VCaP (cell line): Measurements from ENCODE around the gene TEKT2.

Experiments used
- H3K27ac ChIP-seq: fragments of 450-650 bp; 2 replicates; pipeline ENCODE4 v1.5.1; 2017
- TF ChIP-seq, protein P1 (sequence below): fragments of 450-650 bp; conservative IDR thresholded peaks from 2 replicates; pipeline ENCODE4 v1.5.1; 2017; ENCODE audit warnings: mild to moderate bottlenecking, moderate library complexity

The TEKT2 gene

DNA sequence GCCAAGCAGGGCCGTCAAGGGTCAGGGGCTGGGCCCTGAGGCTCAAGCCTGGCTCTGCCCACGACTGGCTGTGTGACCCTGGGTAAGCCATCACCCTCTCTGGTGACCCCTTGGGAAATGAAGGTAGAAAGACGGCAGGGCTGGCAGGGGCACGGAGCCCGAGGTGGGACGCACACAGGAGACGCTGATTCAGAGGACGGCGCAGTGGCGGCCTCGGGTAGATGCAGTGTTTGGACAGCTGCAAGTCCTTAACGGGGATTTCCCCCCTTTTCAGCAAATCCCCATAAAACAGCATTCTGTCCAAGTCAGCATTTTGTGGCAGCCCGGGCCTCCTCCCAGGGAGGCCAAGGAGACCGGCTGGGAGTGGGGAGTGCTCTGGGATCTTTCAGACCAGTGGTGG lies 24.4 kb downstream of the TEKT2 start:
- TF ChIP-seq, protein P1, sequence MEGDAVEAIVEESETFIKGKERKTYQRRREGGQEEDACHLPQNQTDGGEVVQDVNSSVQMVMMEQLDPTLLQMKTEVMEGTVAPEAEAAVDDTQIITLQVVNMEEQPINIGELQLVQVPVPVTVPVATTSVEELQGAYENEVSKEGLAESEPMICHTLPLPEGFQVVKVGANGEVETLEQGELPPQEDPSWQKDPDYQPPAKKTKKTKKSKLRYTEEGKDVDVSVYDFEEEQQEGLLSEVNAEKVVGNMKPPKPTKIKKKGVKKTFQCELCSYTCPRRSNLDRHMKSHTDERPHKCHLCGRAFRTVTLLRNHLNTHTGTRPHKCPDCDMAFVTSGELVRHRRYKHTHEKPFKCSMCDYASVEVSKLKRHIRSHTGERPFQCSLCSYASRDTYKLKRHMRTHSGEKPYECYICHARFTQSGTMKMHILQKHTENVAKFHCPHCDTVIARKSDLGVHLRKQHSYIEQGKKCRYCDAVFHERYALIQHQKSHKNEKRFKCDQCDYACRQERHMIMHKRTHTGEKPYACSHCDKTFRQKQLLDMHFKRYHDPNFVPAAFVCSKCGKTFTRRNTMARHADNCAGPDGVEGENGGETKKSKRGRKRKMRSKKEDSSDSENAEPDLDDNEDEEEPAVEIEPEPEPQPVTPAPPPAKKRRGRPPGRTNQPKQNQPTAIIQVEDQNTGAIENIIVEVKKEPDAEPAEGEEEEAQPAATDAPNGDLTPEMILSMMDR: no peak
- no peak overlapping the region for H3K27ac ChIP-seq

DNA sequence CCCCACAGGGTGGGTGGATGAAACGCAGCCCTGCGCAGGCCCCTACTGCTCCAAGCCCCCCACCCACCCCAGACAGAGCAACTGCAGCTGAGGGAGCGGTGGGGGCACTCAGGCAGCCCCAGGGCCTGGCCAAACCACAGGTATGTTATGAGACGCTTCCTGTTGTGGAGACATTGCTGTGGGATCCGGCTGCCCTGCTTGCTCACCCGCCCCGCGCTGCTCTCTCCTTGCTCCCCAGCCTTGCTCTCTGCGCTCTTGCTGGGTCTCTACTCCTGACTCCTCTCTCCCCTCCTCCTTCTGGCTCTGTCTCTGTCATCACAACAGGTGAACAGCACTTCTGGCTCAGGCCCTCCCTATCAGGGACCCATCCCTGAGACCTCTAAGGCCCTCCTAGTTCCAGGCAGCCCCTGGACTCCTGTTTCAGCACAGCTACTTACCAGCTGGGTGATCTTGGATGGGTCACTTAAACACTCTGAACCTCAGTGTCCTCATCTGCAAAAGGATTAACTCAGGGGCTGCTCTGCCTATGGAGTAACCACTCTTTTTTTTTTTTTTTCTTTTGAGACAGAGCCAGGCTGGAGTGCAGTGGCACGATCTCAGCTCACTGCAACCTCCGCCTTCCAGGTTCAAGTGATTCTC lies 25.3 kb downstream of the TEKT2 start:
- no peak overlapping the region for H3K27ac ChIP-seq
- TF ChIP-seq, protein P1: no peak

- no peak overlapping the region for H3K27ac ChIP-seq
- TF ChIP-seq, protein P1: no peak
Observed at GRCh38 chr1:36111151-36111550, 27.3 kb downstream of the TEKT2 start.

- TF ChIP-seq, protein P1: no peak
- no peak overlapping the region for H3K27ac ChIP-seq
Observed at GRCh38 chr1:36112823-36113222, 28.9 kb downstream of the TEKT2 start.

DNA sequence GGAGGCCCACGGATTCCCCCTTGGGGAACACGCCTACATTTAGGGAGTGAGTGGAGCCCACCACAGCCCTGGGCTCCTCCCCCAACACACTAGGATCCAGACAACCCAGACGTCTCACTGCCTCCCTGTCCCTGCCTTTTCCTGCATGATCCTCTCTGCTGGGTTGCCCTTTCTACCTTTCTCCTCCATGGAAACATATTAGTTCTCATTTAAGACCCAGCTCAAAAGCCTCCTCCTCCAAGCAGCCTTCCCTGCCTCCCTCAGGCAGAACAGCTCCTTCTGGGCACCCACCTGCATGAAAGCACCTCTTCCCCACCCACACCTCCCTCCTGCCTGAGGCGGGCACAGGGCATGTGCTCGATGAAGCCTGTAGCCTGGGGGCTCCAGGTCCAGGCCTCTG lies 30.5 kb downstream of the TEKT2 start:
- TF ChIP-seq, protein P1: no peak
- no peak overlapping the region for H3K27ac ChIP-seq

DNA sequence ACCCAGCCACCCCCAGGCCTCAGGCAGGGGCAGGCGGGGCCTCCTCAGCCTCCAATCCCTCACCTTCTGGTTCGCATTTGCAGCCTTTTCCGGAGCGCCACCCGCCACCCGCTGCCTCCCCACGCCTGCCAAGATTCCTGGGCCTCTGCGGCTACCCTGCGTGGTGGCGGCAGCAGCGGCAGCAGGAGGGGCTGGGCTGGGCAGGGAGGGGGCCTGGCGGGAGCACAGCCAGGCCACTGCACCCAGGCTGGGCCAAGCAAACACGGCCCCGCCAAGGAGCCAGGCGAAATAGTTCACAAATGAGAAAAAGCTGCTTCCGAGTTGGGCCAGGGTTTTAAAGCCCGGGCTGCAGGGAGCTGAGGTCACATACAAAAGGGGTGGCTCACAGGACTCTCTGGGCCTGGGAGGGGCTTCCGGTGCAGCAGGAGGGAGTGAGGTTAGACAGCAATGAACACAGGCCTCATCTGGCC lies 31.3 kb downstream of the TEKT2 start:
- H3K27ac ChIP-seq: no peak overlapping the region
- TF ChIP-seq, protein P1: no peak

GRCh38 chr1:36115931-36116330 lies 32.0 kb downstream of the TEKT2 start:
- TF ChIP-seq, protein P1: no peak
- no peak overlapping the region for H3K27ac ChIP-seq
